ENCODE measurements around the gene EML4.

Gene EML4

GRCh38 chr2:42138163-42139015 lies 30.8 kb upstream of the EML4 start:
- DNase-seq = no peak

DNA sequence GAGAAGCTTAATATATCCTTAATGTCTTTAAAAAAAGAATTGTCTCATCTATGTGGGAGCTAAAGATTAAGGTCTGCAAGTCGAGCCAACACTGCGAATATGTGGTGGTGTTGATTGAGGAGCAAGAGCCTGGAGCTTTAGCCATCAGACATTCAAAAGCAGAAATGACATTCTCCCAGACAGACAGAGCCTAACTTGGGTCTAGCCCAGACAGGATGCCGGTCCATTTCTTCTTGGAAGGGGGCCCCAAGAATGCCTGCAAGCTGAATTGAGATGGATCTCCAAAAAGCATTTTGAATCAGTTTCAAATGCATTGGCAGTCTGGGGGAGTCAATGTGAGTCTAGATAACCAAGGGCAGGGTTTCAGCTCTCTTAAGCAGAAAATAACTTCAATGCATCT lies 30.1 kb upstream of the EML4 start:
- DNase-seq = no peak

GRCh38 chr2:42140496-42140895 lies 28.7 kb upstream of the EML4 start:
- no peak for DNase-seq

GRCh38 chr2:42141687-42142546 lies 27.2 kb upstream of the EML4 start:
- DNase-seq = no peak

GRCh38 chr2:42142547-42143184 lies 26.5 kb upstream of the EML4 start:
- no peak for DNase-seq

DNA sequence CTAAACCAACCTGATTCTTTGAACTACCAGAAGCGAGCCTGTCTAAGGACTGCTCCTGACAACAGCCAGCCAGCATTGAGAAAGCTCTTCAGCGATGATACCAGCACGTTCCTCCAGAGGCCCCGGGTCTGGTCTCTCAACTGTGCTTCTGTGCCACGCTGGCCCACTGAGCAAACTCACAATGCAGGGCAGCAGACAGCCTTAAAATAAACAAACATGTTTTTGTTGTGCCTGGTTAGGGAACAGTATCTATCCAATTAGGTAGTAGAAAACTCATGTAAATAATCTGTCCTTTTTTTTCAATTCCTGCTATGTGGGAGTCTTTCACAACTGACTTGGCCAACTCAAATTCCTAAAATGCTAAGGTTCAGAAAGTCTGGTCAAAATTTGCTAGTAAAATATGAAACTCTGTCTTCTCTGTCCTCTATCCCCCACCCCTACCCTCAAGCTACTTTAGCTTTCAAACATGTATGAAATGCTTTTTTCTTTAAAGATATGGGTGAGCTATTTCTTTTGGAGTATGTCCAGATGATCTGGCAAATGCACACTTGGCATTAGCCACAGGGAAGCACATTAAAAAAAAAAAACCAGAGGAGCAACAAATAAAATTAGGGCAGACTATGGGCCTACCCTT lies 21.4 kb upstream of the EML4 start:
- no peak for DNase-seq

- no peak for DNase-seq
Measured at GRCh38 chr2:42150159-42150558, 19.0 kb upstream of the EML4 start.

- no peak for DNase-seq
Measured at GRCh38 chr2:42153944-42154581, 15.1 kb upstream of the EML4 start.

DNA sequence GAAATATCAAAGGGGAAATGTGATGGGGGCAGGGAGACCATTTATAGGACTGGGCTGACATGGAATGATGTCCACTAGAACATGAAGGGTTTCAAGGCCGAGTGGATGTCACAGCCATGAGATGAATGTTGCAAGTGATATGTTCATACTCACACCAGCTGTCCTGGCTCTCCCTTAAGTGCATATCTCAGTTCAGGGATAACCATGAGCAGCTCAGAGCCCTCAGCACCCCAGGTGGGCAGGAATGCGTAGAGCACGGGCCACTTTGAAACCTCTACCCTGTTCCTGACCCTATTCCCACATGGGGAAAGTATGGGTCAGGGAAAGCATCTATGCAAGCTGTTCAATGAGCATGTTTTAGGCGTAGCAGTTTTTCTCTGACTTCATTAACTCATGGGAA lies 12.4 kb upstream of the EML4 start:
- DNase-seq = no peak

DNA sequence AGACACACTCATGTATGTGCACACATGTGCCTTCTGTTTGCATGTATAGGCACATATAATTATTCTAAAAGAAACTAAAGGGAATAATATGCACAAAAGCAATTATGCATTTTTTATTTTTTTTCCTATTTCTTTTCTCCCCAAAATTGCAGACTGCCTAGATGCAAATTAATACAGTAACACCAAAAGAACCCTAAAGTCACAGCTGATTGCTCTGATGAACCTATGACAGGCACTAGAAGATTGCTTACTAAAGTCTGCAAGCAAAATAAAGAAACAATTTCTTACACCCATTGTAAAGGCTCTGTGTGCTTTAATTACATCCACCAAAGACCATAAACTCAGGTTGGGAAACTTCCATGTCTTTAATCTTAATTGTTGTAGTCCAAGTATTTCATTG lies 7.7 kb upstream of the EML4 start:
- no peak for DNase-seq

GRCh38 chr2:42163444-42164045 lies 5.6 kb upstream of the EML4 start:
- DNase-seq = no peak

GRCh38 chr2:42164046-42164445 lies 5.1 kb upstream of the EML4 start:
- DNase-seq = no peak

DNA sequence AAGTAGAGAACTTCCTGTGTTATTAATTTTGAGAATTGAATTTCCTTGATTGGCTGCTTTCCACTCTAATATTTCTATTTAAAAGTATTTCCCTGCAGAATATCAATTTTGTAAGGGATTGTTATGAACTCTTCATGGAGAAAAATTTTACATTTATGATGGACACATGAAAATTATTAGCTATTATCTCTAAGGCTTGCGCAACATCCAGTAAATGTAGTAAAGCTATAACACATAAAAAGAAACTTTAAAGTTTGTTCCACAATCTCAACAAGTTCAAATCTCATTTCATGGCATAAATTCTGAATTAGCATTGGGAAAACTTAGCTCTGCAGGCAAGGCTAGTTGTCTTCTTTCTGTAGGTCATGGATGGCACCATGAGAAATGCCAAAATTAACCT lies 4.2 kb upstream of the EML4 start:
- DNase-seq = no peak

- DNase-seq = no peak
Measured at GRCh38 chr2:42167458-42167857, 1.7 kb upstream of the EML4 start.

- no peak for DNase-seq
Measured at GRCh38 chr2:42168459-42169099, 574 bp upstream of the EML4 start.

DNA sequence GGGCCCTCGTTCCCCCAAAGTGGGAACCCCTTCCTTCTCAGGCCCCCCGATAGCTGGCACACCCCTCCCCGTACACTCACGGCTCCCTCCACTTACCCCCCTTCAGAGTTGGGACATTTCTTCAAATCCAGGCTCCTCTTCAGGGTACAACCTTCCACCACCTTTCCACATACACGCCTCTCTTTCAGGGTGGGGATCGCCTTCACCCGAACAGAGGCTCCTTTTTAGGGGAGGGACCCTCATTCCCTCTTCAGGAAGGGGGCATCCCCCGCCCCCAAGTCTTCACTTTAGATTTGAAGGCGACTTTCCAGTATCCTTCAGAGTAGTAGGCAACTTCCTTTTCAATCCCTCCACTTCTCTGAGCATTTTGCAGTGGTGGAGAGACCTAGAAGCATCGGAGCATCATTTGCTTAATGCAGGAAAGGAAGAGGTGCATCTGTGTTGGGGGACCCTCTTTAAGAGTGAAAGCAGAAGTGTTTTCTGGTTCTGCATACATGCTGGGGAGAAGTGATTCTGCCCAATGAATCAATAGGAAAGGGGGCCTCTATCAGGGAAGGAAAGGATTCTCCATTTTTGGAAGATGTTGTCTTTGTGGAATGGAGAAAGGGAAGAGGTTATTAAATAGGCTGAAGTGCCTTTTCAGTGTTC lies 845 bp downstream of the EML4 start:
- no peak for DNase-seq

DNA sequence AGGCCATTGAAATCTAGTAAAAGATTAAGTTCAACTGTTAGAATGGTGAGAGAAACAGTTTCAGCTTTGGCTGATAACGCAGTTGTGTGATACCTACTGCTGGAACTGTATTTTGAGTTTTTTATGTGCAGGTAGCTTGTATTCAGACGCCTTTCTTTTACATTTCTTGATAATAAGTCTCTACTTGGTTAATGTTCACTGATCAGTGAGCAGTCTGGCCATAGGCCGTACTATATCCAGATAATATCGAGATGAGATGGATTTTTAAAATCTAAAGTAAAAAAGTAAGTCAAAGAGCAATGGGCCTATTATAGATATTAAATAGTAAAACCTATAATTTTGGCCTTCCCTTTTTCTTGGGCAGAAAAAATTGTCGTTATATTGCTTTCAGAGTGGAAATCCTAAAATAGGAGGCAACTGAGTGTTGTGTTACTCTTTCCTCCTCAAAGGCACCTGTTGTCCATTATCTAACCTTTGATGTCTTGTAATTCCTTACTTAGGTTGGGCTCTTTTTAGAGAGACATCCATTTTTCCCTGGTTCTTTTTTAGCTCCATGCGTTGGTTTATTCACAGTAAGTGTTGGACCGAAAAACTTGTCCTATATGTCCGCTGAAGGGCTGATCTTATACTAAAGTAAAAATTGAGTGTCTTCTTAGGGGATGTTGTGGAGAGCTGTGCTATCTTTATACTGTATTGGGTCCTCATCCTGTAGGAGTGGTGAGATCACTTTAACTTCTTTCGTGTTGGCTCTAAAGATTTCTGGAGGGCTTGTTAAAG lies 1.7 kb downstream of the EML4 start:
- DNase-seq = no peak

DNA sequence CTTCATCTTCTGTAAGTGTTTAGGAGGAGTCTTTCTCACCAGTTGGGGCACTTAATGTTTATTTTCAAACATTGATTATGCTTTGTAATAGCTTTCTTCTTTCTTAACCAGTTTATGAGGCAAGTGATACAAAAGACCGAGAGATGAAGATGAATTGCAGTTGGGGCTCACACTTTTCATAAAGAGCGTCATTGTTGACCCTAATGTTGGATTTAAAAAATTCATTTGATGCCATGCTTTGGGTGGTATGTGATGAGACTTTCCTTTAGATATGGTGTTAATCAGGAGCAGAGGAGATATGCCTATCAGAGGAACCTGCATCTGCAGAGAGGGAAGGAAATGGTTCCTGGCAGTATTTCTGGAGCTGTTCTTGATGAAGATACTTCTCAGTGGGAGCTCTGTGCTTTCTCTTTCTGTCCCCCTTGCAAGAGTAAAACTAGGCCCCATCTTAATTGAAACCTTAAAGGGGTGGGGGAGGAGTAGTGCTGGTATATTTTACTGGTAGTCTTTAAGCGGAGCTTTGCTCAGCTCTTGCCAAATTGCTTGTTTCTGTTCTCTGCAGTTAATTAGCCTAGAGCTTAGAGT lies 2.3 kb downstream of the EML4 start:
- no peak for DNase-seq

GRCh38 chr2:42172020-42172419 lies 2.9 kb downstream of the EML4 start:
- no peak for DNase-seq

- no peak for DNase-seq
Measured at GRCh38 chr2:42172566-42172965, 3.4 kb downstream of the EML4 start.

Measured in activated naive CD4-positive, alpha-beta T cell (primary cell).